NB4 (cell line): ENCODE results near the gene CREB5.

Experiments
- MAX ChIP-seq: IDR thresholded peaks from 2 replicates; pipeline ENCODE4 v1.6.1; 2011; ENCODE audit warnings: low read depth, low read length
- POLR2A ChIP-seq: IDR thresholded peaks from 2 replicates; pipeline ENCODE4 v1.6.1; 2011; ENCODE audit warnings: mild to moderate bottlenecking; ENCODE audit not compliant: insufficient read length; ENCODE audit errors: extremely low read depth
- TF ChIP-seq, protein P1 (sequence below): IDR thresholded peaks from one replicate; pipeline ENCODE4 v1.5.1; 2012; ENCODE audit warnings: low read depth, low read length

- TF ChIP-seq MAX, result no peak
- TF ChIP-seq, protein P1, sequence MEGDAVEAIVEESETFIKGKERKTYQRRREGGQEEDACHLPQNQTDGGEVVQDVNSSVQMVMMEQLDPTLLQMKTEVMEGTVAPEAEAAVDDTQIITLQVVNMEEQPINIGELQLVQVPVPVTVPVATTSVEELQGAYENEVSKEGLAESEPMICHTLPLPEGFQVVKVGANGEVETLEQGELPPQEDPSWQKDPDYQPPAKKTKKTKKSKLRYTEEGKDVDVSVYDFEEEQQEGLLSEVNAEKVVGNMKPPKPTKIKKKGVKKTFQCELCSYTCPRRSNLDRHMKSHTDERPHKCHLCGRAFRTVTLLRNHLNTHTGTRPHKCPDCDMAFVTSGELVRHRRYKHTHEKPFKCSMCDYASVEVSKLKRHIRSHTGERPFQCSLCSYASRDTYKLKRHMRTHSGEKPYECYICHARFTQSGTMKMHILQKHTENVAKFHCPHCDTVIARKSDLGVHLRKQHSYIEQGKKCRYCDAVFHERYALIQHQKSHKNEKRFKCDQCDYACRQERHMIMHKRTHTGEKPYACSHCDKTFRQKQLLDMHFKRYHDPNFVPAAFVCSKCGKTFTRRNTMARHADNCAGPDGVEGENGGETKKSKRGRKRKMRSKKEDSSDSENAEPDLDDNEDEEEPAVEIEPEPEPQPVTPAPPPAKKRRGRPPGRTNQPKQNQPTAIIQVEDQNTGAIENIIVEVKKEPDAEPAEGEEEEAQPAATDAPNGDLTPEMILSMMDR, result no peak
- no peak for TF ChIP-seq POLR2A
Observed at GRCh38 chr7:28564755-28565374, 152.5 kb downstream of the CREB5 start.
